Pons (tissue), 1 donor: Measurements from ENCODE around the gene SIK3.

Source experiments
- DNase-seq: peaks from one replicate; pipeline ENCODE4 v3.0.0-alpha.2; 2016; ENCODE audit warnings: low spot score

Gene SIK3

GRCh38 chr11:116969694-116970093, 128.5 kb downstream of the SIK3 start:
- DNase-seq, result no peak

GRCh38 chr11:116964269-116964668, 134.0 kb downstream of the SIK3 start:
- no peak for DNase-seq

GRCh38 chr11:116963813-116964212, 134.4 kb downstream of the SIK3 start:
- no peak for DNase-seq

DNA sequence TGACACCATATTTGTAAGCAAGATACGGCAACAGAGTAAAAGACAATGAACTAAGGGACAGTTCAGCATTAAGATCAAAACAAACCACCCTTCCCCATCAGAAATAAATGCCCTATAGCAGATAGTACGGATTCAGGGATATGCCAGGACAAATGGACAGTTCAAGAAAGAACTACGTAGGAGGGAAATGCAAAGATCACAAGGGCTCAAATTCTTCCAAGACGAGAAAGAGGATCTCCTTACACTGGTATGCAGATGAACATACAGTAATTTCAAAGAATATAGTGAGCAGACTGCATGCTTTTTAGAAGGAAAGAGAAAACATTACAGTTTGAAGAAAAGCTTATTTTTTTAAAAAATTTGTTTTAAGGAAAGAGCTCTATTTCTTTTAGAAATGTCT, 136.1 kb downstream of the SIK3 start:
- DNase-seq, result no peak

DNA sequence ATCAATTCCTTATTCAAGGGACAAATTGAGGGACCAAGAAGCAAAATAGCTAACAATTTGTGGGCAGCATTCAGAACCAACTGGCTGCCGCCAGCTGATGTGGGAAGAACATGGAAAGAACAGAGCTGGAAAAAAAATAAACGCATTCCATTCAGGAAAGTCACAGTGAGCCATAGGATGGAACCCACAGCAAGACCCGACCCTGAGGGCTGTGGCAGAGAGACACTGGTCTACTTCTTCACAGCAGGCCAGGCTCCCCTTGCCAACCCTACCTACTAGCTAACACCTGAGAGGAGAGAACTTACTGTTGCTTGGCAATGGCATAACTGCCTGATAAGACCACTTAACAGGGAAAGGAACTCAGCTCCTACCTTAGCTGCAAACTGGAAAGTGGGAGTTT, 137.3 kb downstream of the SIK3 start:
- DNase-seq, result no peak

DNA sequence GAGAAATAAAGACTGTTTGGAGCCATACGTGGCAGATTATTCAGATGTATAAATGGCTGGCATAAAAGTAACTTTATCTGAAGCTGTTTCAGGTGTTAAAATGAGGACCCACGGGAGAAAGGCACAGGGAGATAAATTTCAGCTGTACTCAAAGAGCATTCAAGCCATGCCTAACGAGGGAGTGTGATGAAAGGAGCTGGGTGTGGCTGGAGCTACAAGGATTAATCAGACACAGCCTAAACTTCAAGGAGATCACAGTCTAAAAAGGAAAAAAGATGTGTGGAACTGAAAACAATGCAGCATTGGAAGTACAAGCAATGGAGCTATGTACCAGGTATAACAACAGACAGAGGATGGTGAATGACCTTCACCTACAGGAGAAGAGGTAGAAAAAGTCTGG, 140.0 kb downstream of the SIK3 start:
- no peak for DNase-seq

GRCh38 chr11:116955949-116956348, 142.3 kb downstream of the SIK3 start:
- no peak for DNase-seq

- DNase-seq, result no peak
These were observed 142.7 kb downstream of the SIK3 start for GRCh38 chr11:116955548-116955947.

GRCh38 chr11:116953530-116954285, 144.5 kb downstream of the SIK3 start:
- no peak for DNase-seq

DNA sequence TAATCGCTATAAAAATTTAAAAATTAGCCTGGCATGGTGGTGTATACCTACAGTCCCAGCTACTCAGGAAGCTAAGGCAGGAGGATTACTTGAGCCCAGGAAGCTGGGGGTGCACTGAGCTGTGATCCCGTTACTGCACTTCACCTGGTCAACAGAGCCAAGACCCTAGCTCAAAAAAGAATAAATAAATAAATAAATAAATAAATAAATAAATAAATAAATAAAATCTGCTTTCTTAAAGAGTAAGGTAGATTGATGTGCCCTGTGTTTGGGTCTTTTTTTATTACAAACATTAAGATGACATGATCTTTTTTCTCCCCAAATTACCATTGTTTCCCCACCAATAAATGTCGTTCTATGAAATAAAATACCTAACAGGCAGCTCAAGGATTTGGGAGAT, 146.5 kb downstream of the SIK3 start:
- DNase-seq, result no peak

DNA sequence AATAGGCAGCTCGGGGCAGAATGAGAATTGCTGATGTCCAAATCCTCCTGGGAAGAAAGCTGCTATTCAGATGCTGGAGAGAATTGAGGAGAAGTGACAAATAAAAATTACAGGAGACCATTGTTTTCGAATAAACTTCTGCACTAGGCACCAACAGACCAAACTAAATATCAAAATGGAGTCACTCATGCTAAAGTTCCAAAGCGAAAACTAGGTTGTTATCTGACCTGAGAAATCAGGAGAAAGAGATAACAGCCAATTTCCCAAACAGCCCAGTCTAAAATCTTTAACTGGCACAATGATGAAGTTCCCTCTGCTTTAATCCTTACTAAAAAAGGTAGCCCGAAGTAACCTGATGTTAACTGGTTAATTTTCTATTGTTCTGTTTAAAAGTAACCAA, 148.0 kb downstream of the SIK3 start:
- no peak for DNase-seq

GRCh38 chr11:116948391-116948790, 149.8 kb downstream of the SIK3 start:
- DNase-seq, result no peak

DNA sequence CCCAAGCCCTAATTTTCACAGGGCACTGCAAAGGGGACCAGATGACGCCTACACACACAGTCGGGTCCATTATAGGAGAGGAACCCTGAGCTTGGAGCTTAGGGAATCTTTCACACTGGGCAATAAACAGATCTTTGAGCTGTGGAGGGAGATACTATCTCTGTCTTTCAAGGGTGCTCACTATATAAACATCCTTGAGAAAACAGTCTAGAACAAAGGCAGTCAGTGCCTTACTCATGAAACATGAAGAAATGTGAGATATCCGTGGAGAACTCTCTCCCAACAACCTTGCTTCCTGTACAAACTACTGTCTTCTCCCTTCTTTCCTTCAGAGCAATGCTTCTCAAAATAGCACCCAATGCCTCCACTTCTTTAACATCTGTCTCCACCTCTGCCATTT, 151.8 kb downstream of the SIK3 start:
- no peak for DNase-seq

DNA sequence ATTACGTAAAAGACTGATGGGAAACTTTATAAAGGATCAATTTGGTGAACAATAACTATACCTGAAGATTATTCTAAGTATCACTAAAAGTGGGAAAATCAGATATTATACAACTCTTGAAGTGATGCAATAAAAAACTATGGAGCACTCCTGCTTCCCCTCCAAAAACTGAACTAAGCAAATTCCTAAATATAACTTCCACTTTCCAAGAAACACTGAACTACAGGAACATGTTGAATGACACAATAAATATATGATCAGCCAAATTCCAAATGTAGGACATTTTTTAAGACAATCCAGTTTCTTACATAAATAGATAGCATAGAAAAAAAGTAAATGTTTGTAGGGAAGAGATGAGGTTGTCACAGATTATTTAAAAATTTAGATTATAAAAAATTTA, 158.7 kb downstream of the SIK3 start:
- DNase-seq, result no peak

- DNase-seq, result no peak
These were observed 159.7 kb downstream of the SIK3 start for GRCh38 chr11:116938471-116939070.

- DNase-seq, result no peak
These were observed 161.3 kb downstream of the SIK3 start for GRCh38 chr11:116936754-116937446.

GRCh38 chr11:116935514-116935913, 162.7 kb downstream of the SIK3 start:
- DNase-seq, result no peak

DNA sequence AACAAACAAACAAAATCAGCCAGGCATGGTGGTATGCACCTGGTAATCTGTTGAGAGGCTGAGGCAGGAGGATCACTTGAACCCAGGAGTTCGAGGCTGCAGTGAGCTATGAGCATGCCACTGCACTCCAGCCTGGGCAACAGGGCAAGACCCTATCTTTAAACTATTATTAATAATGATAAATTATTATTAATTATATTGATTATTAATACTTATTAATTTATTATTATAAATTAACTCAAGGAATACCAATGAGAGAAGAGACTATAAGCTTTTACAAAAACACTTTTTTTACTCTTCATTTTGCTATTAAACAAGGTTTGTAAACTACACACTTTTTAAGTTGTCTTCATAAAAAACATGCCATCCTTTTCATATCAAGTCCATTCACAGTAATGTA, 163.1 kb downstream of the SIK3 start:
- DNase-seq, result no peak

DNA sequence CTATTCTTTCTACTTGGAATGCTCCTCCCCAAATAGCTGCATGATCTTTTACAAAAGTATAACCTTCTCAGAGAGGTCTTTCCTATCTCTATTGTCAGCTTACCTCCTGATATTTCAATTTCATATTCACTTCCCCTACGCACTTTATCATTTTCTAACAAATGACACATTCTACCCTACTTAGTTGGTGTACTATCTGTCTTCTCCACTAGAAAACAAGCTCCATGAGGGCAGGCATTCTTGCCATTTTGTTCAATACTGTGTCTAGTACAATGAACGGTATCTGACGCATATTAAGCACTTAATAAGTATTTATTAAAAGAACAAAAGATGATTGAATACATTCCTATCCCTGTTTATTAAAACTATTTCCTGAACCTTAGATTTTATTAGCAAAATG, 164.3 kb downstream of the SIK3 start:
- DNase-seq, result no peak

- DNase-seq, result no peak
These were observed 166.0 kb downstream of the SIK3 start for GRCh38 chr11:116932181-116932580.

GRCh38 chr11:116931206-116931953, 166.8 kb downstream of the SIK3 start:
- DNase-seq, result no peak

GRCh38 chr11:116930586-116930985, 167.6 kb downstream of the SIK3 start:
- DNase-seq, result no peak

- DNase-seq, result peak; percentile 49
These were observed 168.1 kb downstream of the SIK3 start for GRCh38 chr11:116930177-116930576.
